ENCODE measurements around the gene RNASE12. TPM values are rescaled to one million over a fixed set of nuclear protein-coding genes. Genes with fewer than 3 reads are reported as not detected.
"Not testable (repeated sequence)": the region's sequence is repeated elsewhere in the genome, so short reads cannot be mapped to it uniquely, and the experiment has no call there.

The RNASE12 gene
- polyA plus RNA-seq, 1 donor from 2014 or later: not detected

- Histone ChIP-seq H3K4me2 (ENCODE audit: low read length) (no peak overlapping the region), H3F3A (ENCODE audit: insufficient read depth, low read length, poor library complexity, severe bottlenecking) (no peaks in the 10 kb centered on the region), H3K9me3 (ENCODE audit: low read length) (no peaks in the 10 kb centered on the region), H3K9ac (ENCODE audit: low read length) (no peak overlapping the region), H3K79me2 (replicated peaks; ENCODE audit: insufficient read depth, low read length) (no peaks in the 10 kb centered on the region), H3K4me3 (ENCODE audit: low read length) (no peak overlapping the region), H4K20me1 (ENCODE audit: insufficient read depth) (no peaks in the 10 kb centered on the region), H3K27ac (ENCODE audit: low read length) (no peak overlapping the region), H3K9me2 (ENCODE audit: insufficient read depth, low read length) (no peaks in the 10 kb centered on the region), H3K36me3 (ENCODE audit: insufficient read depth, low read length) (no peaks in the 10 kb centered on the region), H3K27me3 (ENCODE audit: insufficient read depth, low read depth, low read length) (peaks cover 38% of the 10 kb centered on the region), H2AFZ (ENCODE audit: low read depth, low read length) (no peak overlapping the region)
- no peak for TF ChIP-seq POLR2AphosphoS5 (IDR thresholded peaks at IDR 0.05)
- TF ChIP-seq, protein P1, sequence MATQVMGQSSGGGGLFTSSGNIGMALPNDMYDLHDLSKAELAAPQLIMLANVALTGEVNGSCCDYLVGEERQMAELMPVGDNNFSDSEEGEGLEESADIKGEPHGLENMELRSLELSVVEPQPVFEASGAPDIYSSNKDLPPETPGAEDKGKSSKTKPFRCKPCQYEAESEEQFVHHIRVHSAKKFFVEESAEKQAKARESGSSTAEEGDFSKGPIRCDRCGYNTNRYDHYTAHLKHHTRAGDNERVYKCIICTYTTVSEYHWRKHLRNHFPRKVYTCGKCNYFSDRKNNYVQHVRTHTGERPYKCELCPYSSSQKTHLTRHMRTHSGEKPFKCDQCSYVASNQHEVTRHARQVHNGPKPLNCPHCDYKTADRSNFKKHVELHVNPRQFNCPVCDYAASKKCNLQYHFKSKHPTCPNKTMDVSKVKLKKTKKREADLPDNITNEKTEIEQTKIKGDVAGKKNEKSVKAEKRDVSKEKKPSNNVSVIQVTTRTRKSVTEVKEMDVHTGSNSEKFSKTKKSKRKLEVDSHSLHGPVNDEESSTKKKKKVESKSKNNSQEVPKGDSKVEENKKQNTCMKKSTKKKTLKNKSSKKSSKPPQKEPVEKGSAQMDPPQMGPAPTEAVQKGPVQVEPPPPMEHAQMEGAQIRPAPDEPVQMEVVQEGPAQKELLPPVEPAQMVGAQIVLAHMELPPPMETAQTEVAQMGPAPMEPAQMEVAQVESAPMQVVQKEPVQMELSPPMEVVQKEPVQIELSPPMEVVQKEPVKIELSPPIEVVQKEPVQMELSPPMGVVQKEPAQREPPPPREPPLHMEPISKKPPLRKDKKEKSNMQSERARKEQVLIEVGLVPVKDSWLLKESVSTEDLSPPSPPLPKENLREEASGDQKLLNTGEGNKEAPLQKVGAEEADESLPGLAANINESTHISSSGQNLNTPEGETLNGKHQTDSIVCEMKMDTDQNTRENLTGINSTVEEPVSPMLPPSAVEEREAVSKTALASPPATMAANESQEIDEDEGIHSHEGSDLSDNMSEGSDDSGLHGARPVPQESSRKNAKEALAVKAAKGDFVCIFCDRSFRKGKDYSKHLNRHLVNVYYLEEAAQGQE (IDR thresholded peaks at IDR 0.05; ENCODE audit: borderline replicate concordance): no peak
- TF ChIP-seq MXI1 (conservative IDR thresholded peaks at IDR 0.05; ENCODE audit: poor library complexity, severe bottlenecking): no peak
- TF ChIP-seq SMC3 (conservative IDR thresholded peaks at IDR 0.05; ENCODE audit: poor library complexity): no peak
- TF ChIP-seq, protein P2, sequence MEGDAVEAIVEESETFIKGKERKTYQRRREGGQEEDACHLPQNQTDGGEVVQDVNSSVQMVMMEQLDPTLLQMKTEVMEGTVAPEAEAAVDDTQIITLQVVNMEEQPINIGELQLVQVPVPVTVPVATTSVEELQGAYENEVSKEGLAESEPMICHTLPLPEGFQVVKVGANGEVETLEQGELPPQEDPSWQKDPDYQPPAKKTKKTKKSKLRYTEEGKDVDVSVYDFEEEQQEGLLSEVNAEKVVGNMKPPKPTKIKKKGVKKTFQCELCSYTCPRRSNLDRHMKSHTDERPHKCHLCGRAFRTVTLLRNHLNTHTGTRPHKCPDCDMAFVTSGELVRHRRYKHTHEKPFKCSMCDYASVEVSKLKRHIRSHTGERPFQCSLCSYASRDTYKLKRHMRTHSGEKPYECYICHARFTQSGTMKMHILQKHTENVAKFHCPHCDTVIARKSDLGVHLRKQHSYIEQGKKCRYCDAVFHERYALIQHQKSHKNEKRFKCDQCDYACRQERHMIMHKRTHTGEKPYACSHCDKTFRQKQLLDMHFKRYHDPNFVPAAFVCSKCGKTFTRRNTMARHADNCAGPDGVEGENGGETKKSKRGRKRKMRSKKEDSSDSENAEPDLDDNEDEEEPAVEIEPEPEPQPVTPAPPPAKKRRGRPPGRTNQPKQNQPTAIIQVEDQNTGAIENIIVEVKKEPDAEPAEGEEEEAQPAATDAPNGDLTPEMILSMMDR (IDR thresholded peaks at IDR 0.05; ENCODE audit: poor library complexity, severe bottlenecking): no peak
- no peak for TF ChIP-seq EZH2 (IDR thresholded peaks at IDR 0.05; ENCODE audit: borderline replicate concordance, insufficient read depth, low read length, poor library complexity, severe bottlenecking)
- TF ChIP-seq EP300 (conservative IDR thresholded peaks at IDR 0.05; ENCODE audit: poor library complexity, severe bottlenecking): no peak
- no peak for TF ChIP-seq RAD21 (conservative IDR thresholded peaks at IDR 0.05)
- TF ChIP-seq TAF1 (IDR thresholded peaks at IDR 0.05; ENCODE audit: low read depth): no peak
Measured at GRCh38 chr14:20620798-20621478, 29.8 kb upstream of the RNASE12 start.

DNA sequence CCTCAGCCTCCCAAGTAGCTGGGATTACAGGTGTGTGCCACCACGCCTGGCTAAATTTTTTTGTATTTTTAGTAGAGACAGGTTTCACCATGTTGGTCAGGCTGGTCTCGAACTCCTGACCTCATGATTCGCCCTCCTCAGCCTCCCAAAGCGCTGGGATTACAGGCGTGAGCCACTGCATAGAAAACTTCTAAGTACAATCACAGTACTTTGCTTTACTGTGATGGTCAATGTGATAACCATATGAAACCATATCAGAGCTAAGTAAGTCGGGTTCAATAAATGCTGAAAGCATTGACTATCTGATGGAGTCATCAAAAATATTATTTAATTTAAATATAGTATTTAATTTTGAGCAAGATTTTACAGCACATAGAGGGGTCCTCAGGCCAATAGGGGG is 28.5 kb upstream of the RNASE12 start:
- H3K79me2 ChIP-seq (replicated peaks; ENCODE audit: insufficient read depth, low read length); H3K4me2 ChIP-seq (ENCODE audit: low read length); H3K9me2 ChIP-seq (ENCODE audit: insufficient read depth, low read length); H3F3A ChIP-seq (ENCODE audit: insufficient read depth, low read length, poor library complexity, severe bottlenecking); H3K9me3 ChIP-seq (ENCODE audit: low read length); H3K36me3 ChIP-seq (ENCODE audit: insufficient read depth, low read length); H3K27ac ChIP-seq (ENCODE audit: low read length); H3K9ac ChIP-seq (ENCODE audit: low read length); H3K4me3 ChIP-seq (ENCODE audit: low read length); H2AFZ ChIP-seq (ENCODE audit: low read depth, low read length); H4K20me1 ChIP-seq (ENCODE audit: insufficient read depth): not testable (repeated sequence)
- H3K27me3 ChIP-seq (ENCODE audit: insufficient read depth, low read depth, low read length): peaks cover 25% of the 10 kb centered on the region
